OCI-LY7 (cell line): Measurements from ENCODE around the gene AIFM3.

Source experiments
- EZH2phosphoT487 ChIP-seq: fragments of 200-600 bp; sonication (generic); IDR thresholded peaks from 2 replicates; pipeline ENCODE4 v1.6.1; 2018; ENCODE audit warnings: low read depth, borderline replicate concordance, mild to moderate bottlenecking, mixed run types, antibody characterized with exemption, low read length, moderate library complexity, mixed read lengths
- TF ChIP-seq, protein P1 (sequence below): fragments of 200-600 bp; sonication (generic); conservative IDR thresholded peaks from 2 replicates; pipeline ENCODE4 v1.5.1; 2014; ENCODE audit warnings: mild to moderate bottlenecking, antibody characterized with exemption, low read length, moderate library complexity, mixed read lengths

DNA sequence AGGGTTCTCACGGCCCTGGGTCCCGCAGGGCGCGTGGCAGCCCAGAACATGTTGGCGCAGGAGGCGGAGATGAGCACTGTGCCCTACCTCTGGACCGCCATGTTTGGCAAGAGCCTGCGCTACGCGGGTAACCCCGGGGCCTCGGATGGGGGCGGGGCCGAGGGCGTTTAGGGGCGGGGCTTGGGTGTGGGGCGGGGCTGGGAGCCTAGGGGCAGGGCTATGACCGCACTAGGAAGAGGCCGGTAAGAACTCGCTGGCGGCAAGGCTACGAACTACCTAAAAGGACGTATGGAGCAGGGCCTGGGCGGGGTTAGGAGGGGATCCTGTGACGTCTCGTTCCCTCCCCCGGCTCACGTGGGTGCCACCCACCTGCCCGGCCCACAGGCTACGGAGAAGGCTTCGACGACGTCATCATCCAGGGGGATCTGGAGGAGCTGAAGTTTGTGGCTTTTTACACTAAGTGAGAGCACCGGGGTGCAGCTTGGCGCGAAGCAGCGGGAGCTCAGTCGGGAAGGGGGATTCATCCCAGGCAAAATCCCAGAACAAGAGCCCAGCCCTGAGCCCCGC lies 12.3 kb downstream of the AIFM3 start:
- TF ChIP-seq, protein P1, sequence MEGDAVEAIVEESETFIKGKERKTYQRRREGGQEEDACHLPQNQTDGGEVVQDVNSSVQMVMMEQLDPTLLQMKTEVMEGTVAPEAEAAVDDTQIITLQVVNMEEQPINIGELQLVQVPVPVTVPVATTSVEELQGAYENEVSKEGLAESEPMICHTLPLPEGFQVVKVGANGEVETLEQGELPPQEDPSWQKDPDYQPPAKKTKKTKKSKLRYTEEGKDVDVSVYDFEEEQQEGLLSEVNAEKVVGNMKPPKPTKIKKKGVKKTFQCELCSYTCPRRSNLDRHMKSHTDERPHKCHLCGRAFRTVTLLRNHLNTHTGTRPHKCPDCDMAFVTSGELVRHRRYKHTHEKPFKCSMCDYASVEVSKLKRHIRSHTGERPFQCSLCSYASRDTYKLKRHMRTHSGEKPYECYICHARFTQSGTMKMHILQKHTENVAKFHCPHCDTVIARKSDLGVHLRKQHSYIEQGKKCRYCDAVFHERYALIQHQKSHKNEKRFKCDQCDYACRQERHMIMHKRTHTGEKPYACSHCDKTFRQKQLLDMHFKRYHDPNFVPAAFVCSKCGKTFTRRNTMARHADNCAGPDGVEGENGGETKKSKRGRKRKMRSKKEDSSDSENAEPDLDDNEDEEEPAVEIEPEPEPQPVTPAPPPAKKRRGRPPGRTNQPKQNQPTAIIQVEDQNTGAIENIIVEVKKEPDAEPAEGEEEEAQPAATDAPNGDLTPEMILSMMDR: no peak
- no peak for TF ChIP-seq EZH2phosphoT487
